Gastrocnemius medialis (tissue), 4 donors: ENCODE data around the gene ACADVL. TPM values are rescaled to one million over a fixed set of nuclear protein-coding genes. Genes with fewer than 3 reads are reported as not detected.
A peak's percentile ranks its signal among the peaks of the same experiment; 100 is the strongest.

Source experiments
- ATAC-seq, 2 donors: fragments of 150-250 bp; one replicate each; pipeline ENCODE4 v1.9.1; 2016
- DNase-seq, 2 donors: peaks; one replicate each; pipeline ENCODE4 v3.0.0-alpha.2; 2019
- H3K27ac ChIP-seq, 4 donors: fragments of 200-600 bp; sonication (generic); 1 replicate in 1 of 4; 2 replicates in 3 of 4; pipeline ENCODE4 v1.5.1; 2016 to 2018; ENCODE audit warnings: mild to moderate bottlenecking in 2 of 4, moderate library complexity in 1 of 4
- H3K27me3 ChIP-seq, 3 donors: fragments of 200-600 bp; sonication (generic) in 2 of 3; 1 replicate in 1 of 3; 2 replicates in 2 of 3; pipeline versions ENCODE4 v1.5.1 to v1.6.0; 2016 to 2019; ENCODE audit warnings: mild to moderate bottlenecking in 1 of 3, moderate library complexity in 1 of 3
- H3K36me3 ChIP-seq, 2 donors: fragments of 200-600 bp; sonication (generic) in 1 of 2; one replicate each; pipeline ENCODE4 v1.5.1; 2017 to 2018
- H3K4me1 ChIP-seq, 2 donors: fragments of 200-600 bp; sonication (generic) in 1 of 2; one replicate each; pipeline ENCODE4 v1.5.1; 2016 to 2017; ENCODE audit warnings: mild to moderate bottlenecking in 2 of 2
- H3K4me3 ChIP-seq, 4 donors: fragments of 200-600 bp; sonication (generic) in 3 of 4; 1 replicate in 1 of 4; 2 replicates in 3 of 4; pipeline ENCODE4 v1.5.1; 2016 to 2019; ENCODE audit warnings: mild to moderate bottlenecking in 2 of 4
- H3K9me3 ChIP-seq, 3 donors: fragments of 200-600 bp; sonication (generic) in 2 of 3; 1 replicate in 1 of 3; 2 replicates in 2 of 3; pipeline ENCODE4 v1.5.1; 2016 to 2019
- POLR2A ChIP-seq, 2 donors: fragments of 450-650 bp; IDR thresholded peaks; one replicate each; pipeline ENCODE4 v1.6.1; 2017; ENCODE audit warnings: antibody characterized with exemption in 2 of 2, mild to moderate bottlenecking in 2 of 2, moderate library complexity in 2 of 2
- in situ Hi-C, 4 donors: fragments of 200-750 bp; cut with MboI; loops; one replicate each; pipeline versions ENCODE4 v1.15.0 to v1.8.0; 2017; ENCODE audit warnings: low sequenced_read_pairs in 4 of 4
- intact Hi-C: fragments of 100-400 bp; cut with DNase I; formaldehyde crosslinking; loops from one replicate; pipeline ENCODE4 v1.15.1; 2023; ENCODE audit warnings: low total_unique reads
- total RNA-seq, 4 donors: library from RNA; depleted of rRNA; stranded (reverse); fragments of >200 nt; gene quantifications; one replicate each; pipeline versions ENCODE4 v1.1.0 to v1.2.3, GENCODE V29; 2016
- TF ChIP-seq, protein P1 (sequence below), 5 experiments: fragments of 450-650 bp in 3 of 5; fragments of 200-600 bp in 2 of 5; sonication (generic) in 2 of 5; IDR thresholded peaks in 4 of 5; conservative IDR thresholded peaks in 1 of 5; 1 replicate in 4 of 5; 2 replicates in 1 of 5; pipeline ENCODE4 v1.5.1; 2016 to 2019; ENCODE audit warnings: antibody characterized with exemption in 5 of 5, mild to moderate bottlenecking in 3 of 5, moderate library complexity in 3 of 5

The ACADVL gene
- total RNA-seq, 4 donors from 2014 or later, result 771 to 1,217 (median 1,086) TPM

GRCh38 chr17:7205561-7205960 is 14.2 kb upstream of the ACADVL start:
- DNase-seq (no peak), ATAC-seq (no peak)
- no peaks in the 10 kb centered on the region for H3K9me3 ChIP-seq
- in situ Hi-C loops, result no loop called here
- intact Hi-C loops, result no loop called here
- H3K4me3 ChIP-seq, result peak overlapping the region; percentile 49 to 59 (median 54)
- H3K27me3 ChIP-seq, result peaks cover 0 to 11% (median 0%) of the 10 kb centered on the region in 3 donors
- no peak for TF ChIP-seq POLR2A (IDR thresholded peaks at IDR 0.05)
- TF ChIP-seq, protein P1, sequence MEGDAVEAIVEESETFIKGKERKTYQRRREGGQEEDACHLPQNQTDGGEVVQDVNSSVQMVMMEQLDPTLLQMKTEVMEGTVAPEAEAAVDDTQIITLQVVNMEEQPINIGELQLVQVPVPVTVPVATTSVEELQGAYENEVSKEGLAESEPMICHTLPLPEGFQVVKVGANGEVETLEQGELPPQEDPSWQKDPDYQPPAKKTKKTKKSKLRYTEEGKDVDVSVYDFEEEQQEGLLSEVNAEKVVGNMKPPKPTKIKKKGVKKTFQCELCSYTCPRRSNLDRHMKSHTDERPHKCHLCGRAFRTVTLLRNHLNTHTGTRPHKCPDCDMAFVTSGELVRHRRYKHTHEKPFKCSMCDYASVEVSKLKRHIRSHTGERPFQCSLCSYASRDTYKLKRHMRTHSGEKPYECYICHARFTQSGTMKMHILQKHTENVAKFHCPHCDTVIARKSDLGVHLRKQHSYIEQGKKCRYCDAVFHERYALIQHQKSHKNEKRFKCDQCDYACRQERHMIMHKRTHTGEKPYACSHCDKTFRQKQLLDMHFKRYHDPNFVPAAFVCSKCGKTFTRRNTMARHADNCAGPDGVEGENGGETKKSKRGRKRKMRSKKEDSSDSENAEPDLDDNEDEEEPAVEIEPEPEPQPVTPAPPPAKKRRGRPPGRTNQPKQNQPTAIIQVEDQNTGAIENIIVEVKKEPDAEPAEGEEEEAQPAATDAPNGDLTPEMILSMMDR (IDR thresholded peaks at IDR 0.05 in 4 of 5, conservative IDR thresholded peaks at IDR 0.05 in 1 of 5), result no peak
- H3K27ac ChIP-seq, result peak overlapping the region; percentile 7 to 54 (median 28)
- no peaks in the 10 kb centered on the region for H3K36me3 ChIP-seq
- H3K4me1 ChIP-seq, result no peaks in the 10 kb centered on the region

- Histone ChIP-seq H3K9me3 (no peaks in the 10 kb centered on the region), H3K27me3 (peaks cover 5 to 22% (median 7%) of the 10 kb centered on the region in 3 donors), H3K4me3 (no peak overlapping the region), H3K4me1 (no peaks in the 10 kb centered on the region), H3K36me3 (no peaks in the 10 kb centered on the region), H3K27ac (no peak overlapping the region)
- intact Hi-C loops (no loop called here), in situ Hi-C loops (no loop called here)
- ATAC-seq, result no peak
- TF ChIP-seq, protein P1 (IDR thresholded peaks at IDR 0.05 in 4 of 5, conservative IDR thresholded peaks at IDR 0.05 in 1 of 5), result no peak
- TF ChIP-seq POLR2A (IDR thresholded peaks at IDR 0.05), result no peak
- DNase-seq, result no peak
Observed at GRCh38 chr17:7207120-7208001, 12.4 kb upstream of the ACADVL start.

DNA sequence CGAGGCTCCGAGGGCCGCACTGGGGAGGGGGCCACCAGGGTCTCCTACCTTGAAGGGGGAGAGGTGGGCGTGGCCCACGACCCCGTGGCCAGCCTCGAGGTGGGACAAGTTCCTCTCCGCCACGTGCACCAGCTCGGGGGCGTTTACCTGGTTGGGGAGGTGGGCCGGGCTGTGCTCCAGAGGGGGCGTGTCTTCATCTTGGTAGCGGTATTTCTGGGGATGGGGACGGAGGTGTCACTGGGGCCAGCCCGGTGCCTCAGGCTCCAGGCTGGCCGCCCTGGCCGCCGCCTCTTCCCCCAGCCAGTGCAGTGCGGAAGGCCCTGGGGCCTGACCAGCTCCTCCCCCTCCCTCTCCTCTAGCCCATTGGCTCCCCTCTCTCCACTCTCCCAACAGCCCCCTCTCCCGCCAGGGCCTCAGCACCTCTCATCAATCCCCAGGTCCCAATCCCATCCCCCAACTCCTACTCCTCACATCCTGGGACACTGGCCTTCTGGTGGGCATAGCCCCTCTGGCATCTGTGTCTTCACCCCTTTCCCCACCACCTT is 11.6 kb upstream of the ACADVL start:
- no peak overlapping the region for H3K27ac ChIP-seq
- no peak for ATAC-seq
- DNase-seq, result no peak
- no peaks in the 10 kb centered on the region for H3K36me3 ChIP-seq
- H3K4me3 ChIP-seq, result no peak overlapping the region
- intact Hi-C loops (no loop called here), in situ Hi-C loops (no loop called here)
- H3K27me3 ChIP-seq, result peaks cover 8 to 30% (median 13%) of the 10 kb centered on the region in 3 donors
- no peaks in the 10 kb centered on the region for H3K4me1 ChIP-seq
- TF ChIP-seq, protein P1 (IDR thresholded peaks at IDR 0.05 in 4 of 5, conservative IDR thresholded peaks at IDR 0.05 in 1 of 5), result no peak
- TF ChIP-seq POLR2A (IDR thresholded peaks at IDR 0.05), result no peak
- no peaks in the 10 kb centered on the region for H3K9me3 ChIP-seq

DNA sequence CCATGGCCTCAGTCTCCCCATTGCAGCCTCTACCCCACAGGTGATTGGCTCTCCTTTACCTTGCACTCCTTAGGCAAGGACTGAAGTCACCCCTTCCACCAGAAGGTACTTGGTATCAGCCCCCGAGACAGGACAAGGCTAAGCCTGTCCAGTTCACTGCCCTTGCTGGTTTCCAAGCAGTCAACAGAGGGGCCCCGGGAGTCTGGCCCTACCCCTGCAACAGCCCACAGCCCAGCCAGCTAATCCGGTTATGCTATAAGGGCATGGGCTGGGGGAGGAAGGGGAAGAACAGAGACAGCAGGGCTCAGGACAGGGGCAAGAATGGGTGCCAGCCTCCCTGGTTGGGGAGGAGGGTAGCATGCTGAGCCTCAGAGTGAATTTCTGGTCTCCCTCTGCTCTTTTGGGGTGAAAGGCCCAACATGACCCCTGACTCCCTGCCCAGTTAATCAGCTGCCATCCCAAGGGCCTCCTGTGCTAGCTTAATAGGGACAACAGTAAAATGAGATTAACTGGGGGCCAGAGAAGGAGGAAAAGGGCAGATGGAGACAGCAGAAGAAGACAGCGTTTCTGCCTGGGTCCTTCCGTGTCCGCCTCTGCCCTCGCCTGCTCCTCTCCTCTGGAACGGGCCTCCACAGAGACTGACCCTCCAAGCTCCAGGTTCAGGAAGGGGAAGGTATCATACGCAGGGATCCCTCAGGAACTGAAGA is 10.8 kb upstream of the ACADVL start:
- ATAC-seq (no peak), DNase-seq (no peak)
- Histone ChIP-seq H3K27ac (no peak overlapping the region), H3K9me3 (no peaks in the 10 kb centered on the region), H3K36me3 (no peaks in the 10 kb centered on the region), H3K4me1 (peaks cover under 1 to 3% of the 10 kb centered on the region in 2 donors), H3K27me3 (peaks cover 8 to 31% (median 13%) of the 10 kb centered on the region in 3 donors), H3K4me3 (no peak overlapping the region)
- in situ Hi-C loops (no loop called here), intact Hi-C loops (no loop called here)
- no peak for TF ChIP-seq POLR2A (IDR thresholded peaks at IDR 0.05)
- TF ChIP-seq, protein P1 (IDR thresholded peaks at IDR 0.05 in 4 of 5, conservative IDR thresholded peaks at IDR 0.05 in 1 of 5), result no peak
